Measurements from ENCODE around the gene OXA1L. TPM values are rescaled to one million over a fixed set of nuclear protein-coding genes. Genes with fewer than 3 reads are reported as not detected.

OXA1L gene
- total and polyA plus RNA-seq, 2 of the 13 experiments (the other 11 are each of a cell fraction or from before 2014, with no cell fraction given) = 230 to 589 TPM

- TF ChIP-seq AKAP8 (CRISPR knock-in tag; IDR thresholded peaks at IDR 0.05) (no peak; the same call in 1 of the 2 replicates), KDM3A (CRISPR knock-in tag; IDR thresholded peaks at IDR 0.05; ENCODE audit: low read depth) (0 out of 2 replicates have a peak, but pooled peaks have one; percentile 42), NR3C1 (CRISPR knock-in tag; IDR thresholded peaks at IDR 0.05) (no peak), U2AF1 (optimal IDR thresholded peaks at IDR 0.05; ENCODE audit: low read depth, low read length) (no peak), ERF (CRISPR knock-in tag; IDR thresholded peaks at IDR 0.05) (peak; percentile 78; the same call in 1 of the 2 replicates), SIN3A (IDR thresholded peaks at IDR 0.05; ENCODE audit: borderline replicate concordance, low read depth, low read length) (peak; percentile 42; the same call in 1 of the 2 replicates), KDM2A (CRISPR knock-in tag; IDR thresholded peaks at IDR 0.05; ENCODE audit: borderline replicate concordance, low read depth) (peak; percentile 48; the same call in 1 of the 2 replicates), ZBTB1 (CRISPR knock-in tag; IDR thresholded peaks at IDR 0.05; ENCODE audit: borderline replicate concordance) (no peak), ZNF788 (CRISPR knock-in tag; IDR thresholded peaks at IDR 0.05; ENCODE audit: borderline replicate concordance) (0 out of 2 replicates have a peak, but pooled peaks have one; percentile 55), ZNF775 (CRISPR knock-in tag; IDR thresholded peaks at IDR 0.05; ENCODE audit: borderline replicate concordance) (no peak), RARA (CRISPR knock-in tag; IDR thresholded peaks at IDR 0.05) (peak; percentile 12; the same call in 1 of the 2 replicates), FOXO1 (CRISPR knock-in tag; IDR thresholded peaks at IDR 0.05) (peak; percentile 74; the same call in 1 of the 2 replicates), GATAD1 (CRISPR knock-in tag; IDR thresholded peaks at IDR 0.05) (peak; percentile 49; the same call in 1 of the 2 replicates), THYN1 (CRISPR knock-in tag; IDR thresholded peaks at IDR 0.05; ENCODE audit: borderline replicate concordance, low read depth) (no peak), FLYWCH1 (CRISPR knock-in tag; IDR thresholded peaks at IDR 0.05) (no peak), MTA3 (CRISPR knock-in tag; IDR thresholded peaks at IDR 0.05) (no peak), TAF15 (IDR thresholded peaks at IDR 0.05; ENCODE audit: low read depth, low read length, poor library complexity, severe bottlenecking) (no peak), CENPT (CRISPR knock-in tag; IDR thresholded peaks at IDR 0.05; ENCODE audit: low read depth) (no peak), PBX3 (CRISPR knock-in tag; IDR thresholded peaks at IDR 0.05; ENCODE audit: borderline replicate concordance) (no peak), ZNF564 (CRISPR knock-in tag; IDR thresholded peaks at IDR 0.05) (no peak), SMAD1 (CRISPR knock-in tag; IDR thresholded peaks at IDR 0.05; ENCODE audit: borderline replicate concordance, low read depth) (no peak), THAP11 (CRISPR knock-in tag; IDR thresholded peaks at IDR 0.05) (no peak), NR2F1 (CRISPR knock-in tag; IDR thresholded peaks at IDR 0.05) (no peak)
- TF ChIP-seq, protein P1, sequence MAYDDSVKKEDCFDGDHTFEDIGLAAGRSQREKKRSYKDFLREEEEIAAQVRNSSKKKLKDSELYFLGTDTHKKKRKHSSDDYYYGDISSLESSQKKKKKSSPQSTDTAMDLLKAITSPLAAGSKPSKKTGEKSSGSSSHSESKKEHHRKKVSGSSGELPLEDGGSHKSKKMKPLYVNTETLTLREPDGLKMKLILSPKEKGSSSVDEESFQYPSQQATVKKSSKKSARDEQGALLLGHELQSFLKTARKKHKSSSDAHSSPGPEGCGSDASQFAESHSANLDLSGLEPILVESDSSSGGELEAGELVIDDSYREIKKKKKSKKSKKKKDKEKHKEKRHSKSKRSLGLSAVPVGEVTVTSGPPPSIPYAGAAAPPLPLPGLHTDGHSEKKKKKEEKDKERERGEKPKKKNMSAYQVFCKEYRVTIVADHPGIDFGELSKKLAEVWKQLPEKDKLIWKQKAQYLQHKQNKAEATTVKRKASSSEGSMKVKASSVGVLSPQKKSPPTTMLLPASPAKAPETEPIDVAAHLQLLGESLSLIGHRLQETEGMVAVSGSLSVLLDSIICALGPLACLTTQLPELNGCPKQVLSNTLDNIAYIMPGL (CRISPR knock-in tag; IDR thresholded peaks at IDR 0.05; ENCODE audit: borderline replicate concordance in 1 of 2, low read depth in 1 of 2) = no peak
- TF ChIP-seq, protein P2, sequence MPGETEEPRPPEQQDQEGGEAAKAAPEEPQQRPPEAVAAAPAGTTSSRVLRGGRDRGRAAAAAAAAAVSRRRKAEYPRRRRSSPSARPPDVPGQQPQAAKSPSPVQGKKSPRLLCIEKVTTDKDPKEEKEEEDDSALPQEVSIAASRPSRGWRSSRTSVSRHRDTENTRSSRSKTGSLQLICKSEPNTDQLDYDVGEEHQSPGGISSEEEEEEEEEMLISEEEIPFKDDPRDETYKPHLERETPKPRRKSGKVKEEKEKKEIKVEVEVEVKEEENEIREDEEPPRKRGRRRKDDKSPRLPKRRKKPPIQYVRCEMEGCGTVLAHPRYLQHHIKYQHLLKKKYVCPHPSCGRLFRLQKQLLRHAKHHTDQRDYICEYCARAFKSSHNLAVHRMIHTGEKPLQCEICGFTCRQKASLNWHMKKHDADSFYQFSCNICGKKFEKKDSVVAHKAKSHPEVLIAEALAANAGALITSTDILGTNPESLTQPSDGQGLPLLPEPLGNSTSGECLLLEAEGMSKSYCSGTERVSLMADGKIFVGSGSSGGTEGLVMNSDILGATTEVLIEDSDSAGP (CRISPR knock-in tag; IDR thresholded peaks at IDR 0.05; ENCODE audit: borderline replicate concordance) = peak; percentile 66; the same call in 1 of the 2 replicates
These were observed 52.9 kb downstream of the OXA1L start (continued) for GRCh38 chr14:22819151-22819988.

Measured in HepG2 (cell line).